CD4-positive, alpha-beta T cell (primary cell): ENCODE measurements around the gene MT3. TPM values are rescaled to one million over a fixed set of nuclear protein-coding genes. Genes with fewer than 3 reads are reported as not detected.

Experiments
- ATAC-seq: fragments of 200-7000 bp; cut with Tn5 transposase; one replicate; pipeline ENCODE4 v1.10.0; 2022; ENCODE audit warnings: mild to moderate bottlenecking; ENCODE audit not compliant: poor library complexity
- CTCF ChIA-PET: fragments of 350-600 bp; sonication (Branson Sonifier 250); formaldehyde crosslinking; loops from one replicate; lab custom pipeline; 2021; ENCODE audit warnings: antibody characterized with exemption, inconsistent platforms; lab: Charles Lee
- POLR2A ChIA-PET: fragments of 350-600 bp; sonication (Branson Sonifier 250); formaldehyde crosslinking; loops from one replicate; lab custom pipeline; 2021; ENCODE audit warnings: antibody characterized with exemption, inconsistent platforms; lab: Charles Lee
- DNase-seq, 14 experiments: peaks; one replicate each; pipeline ENCODE4 v3.0.0-alpha.2; 2013 to 2020; ENCODE audit warnings: mixed read lengths in 2 of 14
- H3K27ac ChIP-seq, 2 donors: one replicate each; pipeline versions ENCODE4 v1.5.1 to v1.7.0; 2013; ENCODE audit warnings: low read length in 2 of 2, low read depth in 1 of 2, mild to moderate bottlenecking in 1 of 2
- H3K27me3 ChIP-seq, 2 experiments: 1 replicate in 1 of 2; 2 replicates in 1 of 2; pipeline versions ENCODE4 v1.6.1 to v1.7.0; 2013; ENCODE audit warnings: low read length in 2 of 2, control low read depth in 1 of 2, mild to moderate bottlenecking in 1 of 2, moderate library complexity in 1 of 2; ENCODE audit not compliant: insufficient read depth in 2 of 2, control insufficient read depth in 1 of 2
- H3K36me3 ChIP-seq: one replicate; pipeline ENCODE4 v1.6.1; 2013; ENCODE audit warnings: low read length, control low read depth; ENCODE audit not compliant: insufficient read depth
- H3K4me1 ChIP-seq: one replicate; pipeline ENCODE4 v1.6.1; 2013; ENCODE audit warnings: low read length, control low read depth; ENCODE audit not compliant: insufficient read depth
- H3K4me3 ChIP-seq: one replicate; pipeline ENCODE4 v1.5.1; 2013; ENCODE audit warnings: mild to moderate bottlenecking, low read length, moderate library complexity
- H3K9me3 ChIP-seq, 2 experiments: 1 replicate in 1 of 2; 2 replicates in 1 of 2; pipeline versions ENCODE4 v1.6.1 to v1.7.0; 2013; ENCODE audit warnings: low read length in 2 of 2, mild to moderate bottlenecking in 2 of 2, control low read depth in 1 of 2, moderate library complexity in 1 of 2; ENCODE audit not compliant: control insufficient read depth in 1 of 2, insufficient read depth in 1 of 2
- H3K27ac Mint-ChIP-seq: one replicate; pipeline ENCODE4 v1.8.0; 2020; ENCODE audit warnings: mixed read lengths
- H3K27me3 Mint-ChIP-seq: one replicate; pipeline ENCODE4 v1.8.0; 2021; ENCODE audit warnings: mixed read lengths
- H3K36me3 Mint-ChIP-seq: one replicate; pipeline ENCODE4 v1.8.0; 2021; ENCODE audit warnings: low read depth, mixed read lengths
- H3K4me1 Mint-ChIP-seq: one replicate; pipeline ENCODE4 v1.8.0; 2021; ENCODE audit warnings: low read depth, mixed read lengths
- H3K4me3 Mint-ChIP-seq: one replicate; pipeline ENCODE4 v1.8.0; 2020; ENCODE audit warnings: mild to moderate bottlenecking, mixed read lengths
- H3K9me3 Mint-ChIP-seq: one replicate; pipeline ENCODE4 v1.8.0; 2020; ENCODE audit warnings: mixed read lengths
- intact Hi-C, 2 experiments: fragments of 100-400 bp; cut with DNase I in 1 of 2; cut with micrococcal nuclease in 1 of 2; formaldehyde crosslinking; loops; one replicate each; pipeline versions ENCODE4 v1.15.1 to v1.9.0; 2023 to 2025; cut with DNase I, micrococcal nuclease
- total RNA-seq, 174 experiments: library from RNA in 2 of 174; stranded (reverse) in 2 of 174; gene quantifications; one replicate each; pipeline ENCODE4 v1.2.3 and lab custom pipeline; 2021 to 2026
- TF ChIP-seq, protein P1 (sequence below): fragments of 200-600 bp; IDR thresholded peaks from one replicate; pipeline ENCODE4 v1.8.0; 2022; ENCODE audit warnings: antibody characterized with exemption, mild to moderate bottlenecking

MT3 gene
- total RNA-seq, 2 experiments from 2014 or later, result 0.50 TPM; not detected in 1

DNA sequence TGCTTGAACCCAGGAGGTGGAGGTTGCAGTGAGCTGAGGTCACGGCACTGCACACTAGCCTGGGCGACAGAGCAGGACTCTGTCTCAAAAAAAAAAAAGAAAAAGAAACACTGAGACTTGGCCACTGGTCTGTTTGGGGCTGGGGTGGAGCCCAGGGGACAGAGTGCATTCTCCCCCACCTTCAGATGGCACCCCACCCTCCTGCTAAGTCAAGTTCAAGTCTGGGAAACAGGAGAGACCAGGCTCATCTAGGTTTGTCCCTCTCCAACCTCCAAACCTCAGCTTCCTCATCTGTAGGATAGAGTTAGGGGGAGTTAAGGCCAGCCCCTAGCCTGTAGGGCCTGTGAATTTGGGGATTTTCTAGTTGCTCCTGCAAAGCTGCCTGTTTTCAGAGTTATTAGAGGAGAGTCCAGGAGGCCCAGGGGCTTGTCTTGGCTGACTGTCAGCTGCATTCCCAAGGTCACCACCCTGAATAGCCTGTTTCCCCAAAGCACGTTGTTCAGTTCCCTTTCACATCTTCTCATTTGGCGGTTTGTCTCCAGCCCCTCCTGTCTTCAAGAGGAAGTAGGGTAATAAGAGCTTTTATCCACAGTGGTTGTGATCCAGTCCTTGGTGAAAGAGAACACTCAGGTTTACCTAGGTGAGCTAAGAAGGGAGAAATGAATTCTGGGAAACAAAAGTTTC, 2.2 kb downstream of the MT3 start:
- no peak overlapping the region for H3K4me3 ChIP-seq
- no peaks in the 10 kb centered on the region for H3K36me3 Mint-ChIP-seq
- peaks cover 12% of the 10 kb centered on the region for H3K4me1 ChIP-seq
- no peak overlapping the region for H3K27ac Mint-ChIP-seq
- no peak overlapping the region for H3K4me3 Mint-ChIP-seq
- TF ChIP-seq, protein P1, sequence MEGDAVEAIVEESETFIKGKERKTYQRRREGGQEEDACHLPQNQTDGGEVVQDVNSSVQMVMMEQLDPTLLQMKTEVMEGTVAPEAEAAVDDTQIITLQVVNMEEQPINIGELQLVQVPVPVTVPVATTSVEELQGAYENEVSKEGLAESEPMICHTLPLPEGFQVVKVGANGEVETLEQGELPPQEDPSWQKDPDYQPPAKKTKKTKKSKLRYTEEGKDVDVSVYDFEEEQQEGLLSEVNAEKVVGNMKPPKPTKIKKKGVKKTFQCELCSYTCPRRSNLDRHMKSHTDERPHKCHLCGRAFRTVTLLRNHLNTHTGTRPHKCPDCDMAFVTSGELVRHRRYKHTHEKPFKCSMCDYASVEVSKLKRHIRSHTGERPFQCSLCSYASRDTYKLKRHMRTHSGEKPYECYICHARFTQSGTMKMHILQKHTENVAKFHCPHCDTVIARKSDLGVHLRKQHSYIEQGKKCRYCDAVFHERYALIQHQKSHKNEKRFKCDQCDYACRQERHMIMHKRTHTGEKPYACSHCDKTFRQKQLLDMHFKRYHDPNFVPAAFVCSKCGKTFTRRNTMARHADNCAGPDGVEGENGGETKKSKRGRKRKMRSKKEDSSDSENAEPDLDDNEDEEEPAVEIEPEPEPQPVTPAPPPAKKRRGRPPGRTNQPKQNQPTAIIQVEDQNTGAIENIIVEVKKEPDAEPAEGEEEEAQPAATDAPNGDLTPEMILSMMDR, result no peak
- no peaks in the 10 kb centered on the region for H3K9me3 Mint-ChIP-seq
- DNase-seq (no peak), ATAC-seq (no peak)
- no peak overlapping the region for H3K27ac ChIP-seq
- peaks cover 17 to 18% of the 10 kb centered on the region in 2 experiments for H3K27me3 ChIP-seq
- H3K36me3 ChIP-seq, result no peaks in the 10 kb centered on the region
- peaks cover 9% of the 10 kb centered on the region for H3K4me1 Mint-ChIP-seq
- ChIA-PET POLR2A (interaction anchor here (0.9 to 1.2 kb wide), 2 partner anchors 17 to 110 kb away, joined by 3 to 4 read pairs; partner anchors contain the start of gene MT2A), CTCF (no interaction called here)
- H3K9me3 ChIP-seq, result no peaks in the 10 kb centered on the region
- H3K27me3 Mint-ChIP-seq, result peaks cover 26% of the 10 kb centered on the region
- intact Hi-C loops, result no loop called here

DNA sequence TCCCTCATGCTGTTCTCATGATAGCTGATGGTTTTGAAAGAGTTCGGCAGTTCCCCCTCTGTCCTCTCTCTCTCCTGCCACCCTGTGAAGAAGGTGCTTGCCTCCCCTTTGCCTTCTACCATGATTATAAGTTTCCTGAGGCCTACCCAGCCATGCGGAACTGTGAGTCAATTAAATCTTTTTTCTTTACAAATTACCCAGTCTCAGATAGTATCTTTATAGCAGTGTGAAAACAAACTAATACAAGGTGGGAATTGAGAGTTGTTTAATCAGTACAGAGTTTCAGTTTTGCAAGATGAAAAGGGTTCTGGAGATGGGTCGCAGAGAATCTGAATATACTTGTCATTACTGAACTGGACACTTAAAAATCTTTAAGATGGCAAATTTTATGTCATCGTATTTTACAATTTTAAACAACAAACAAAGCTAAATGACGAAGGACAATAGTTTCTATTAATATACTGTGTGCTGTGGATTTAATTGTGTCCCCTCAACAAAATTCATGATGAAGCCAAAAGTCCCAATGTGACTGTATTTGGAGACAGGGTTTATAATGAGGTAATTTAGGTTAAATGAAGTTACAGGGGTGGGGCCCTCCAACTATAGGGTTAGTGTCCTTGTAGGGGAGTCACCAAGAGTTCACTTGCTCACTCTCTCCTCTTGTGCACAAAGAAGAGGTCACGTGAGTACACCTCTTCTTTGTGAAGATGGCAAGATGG, 4.4 kb downstream of the MT3 start:
- no peaks in the 10 kb centered on the region for H3K36me3 ChIP-seq
- H3K4me1 ChIP-seq, result peaks cover 12% of the 10 kb centered on the region
- TF ChIP-seq, protein P1, result no peak
- peaks cover 9% of the 10 kb centered on the region for H3K4me1 Mint-ChIP-seq
- no peak overlapping the region for H3K27ac Mint-ChIP-seq
- DNase-seq (no peak), ATAC-seq (no peak)
- H3K36me3 Mint-ChIP-seq, result no peaks in the 10 kb centered on the region
- H3K9me3 Mint-ChIP-seq, result no peaks in the 10 kb centered on the region
- H3K9me3 ChIP-seq, result no peaks in the 10 kb centered on the region
- H3K27ac ChIP-seq, result no peak overlapping the region
- intact Hi-C loops, result no loop called here
- CTCF ChIA-PET, result no interaction called here
- POLR2A ChIA-PET, result no interaction called here
- no peak overlapping the region for H3K4me3 Mint-ChIP-seq
- H3K27me3 ChIP-seq, result peaks cover 15 to 17% of the 10 kb centered on the region in 2 experiments
- no peak overlapping the region for H3K4me3 ChIP-seq
- H3K27me3 Mint-ChIP-seq, result peaks cover 23% of the 10 kb centered on the region

DNA sequence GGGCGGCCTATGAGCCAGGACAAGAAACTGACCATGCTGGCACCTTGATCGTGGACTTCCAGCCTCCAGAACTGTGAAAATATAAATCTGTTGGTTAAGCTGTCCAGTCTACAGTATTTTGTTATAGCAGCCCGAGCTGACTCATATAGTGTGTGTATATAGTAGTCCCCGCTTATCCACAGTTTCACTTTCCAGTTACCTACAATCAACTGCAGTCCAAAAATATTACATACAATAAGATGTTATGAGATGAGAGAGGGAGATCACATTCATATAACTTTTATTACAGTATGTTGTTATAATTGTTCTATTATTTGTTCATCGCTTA, 4.9 kb downstream of the MT3 start:
- peaks cover 8% of the 10 kb centered on the region for H3K4me1 ChIP-seq
- H3K4me3 ChIP-seq, result no peak overlapping the region
- H3K27ac Mint-ChIP-seq, result no peak overlapping the region
- no peak for ATAC-seq
- no peaks in the 10 kb centered on the region for H3K9me3 ChIP-seq
- peaks cover 9% of the 10 kb centered on the region for H3K4me1 Mint-ChIP-seq
- peaks cover 15% of the 10 kb centered on the region in 2 experiments for H3K27me3 ChIP-seq
- peaks cover 21% of the 10 kb centered on the region for H3K27me3 Mint-ChIP-seq
- no peak overlapping the region for H3K27ac ChIP-seq
- POLR2A ChIA-PET, result no interaction called here
- H3K36me3 ChIP-seq, result no peaks in the 10 kb centered on the region
- H3K4me3 Mint-ChIP-seq, result no peak overlapping the region
- no peaks in the 10 kb centered on the region for H3K9me3 Mint-ChIP-seq
- H3K36me3 Mint-ChIP-seq, result no peaks in the 10 kb centered on the region
- no peak for DNase-seq
- intact Hi-C loops, result no loop called here
- CTCF ChIA-PET, result no interaction called here
- TF ChIP-seq, protein P1, result no peak
